Measurements from ENCODE around the gene OPRD1.

GRCh38 chr1:28790377-28791035, 21.5 kb upstream of the OPRD1 start:
- TF ChIP-seq CTCF (IDR thresholded peaks at IDR 0.05) (no peak), POLR2A (IDR thresholded peaks at IDR 0.05) (no peak)

Data from esophagus squamous epithelium (tissue), 4 donors.